BJ (cell line): Measurements from ENCODE around the gene PNMA8A. TPM values are rescaled to one million over a fixed set of nuclear protein-coding genes. Genes with fewer than 3 reads are reported as not detected.

Source experiments
- CTCF ChIA-PET: fragments of 350-600 bp; formaldehyde crosslinking; extraction: SDS; loops from one replicate; lab custom pipeline; 2021; ENCODE audit warnings: antibody characterized with exemption, inconsistent platforms; lab: Yijun Ruan, JAX
- POLR2A ChIA-PET: fragments of 300-600 bp; sonication (Branson Sonifier 250); formaldehyde crosslinking; extraction: SDS; loops from one replicate; lab custom pipeline; 2021; ENCODE audit warnings: antibody characterized with exemption; lab: Charles Lee
- DNase-seq: peaks from one replicate; pipeline ENCODE4 v3.0.0-alpha.2; 2011; ENCODE audit warnings: low read depth
- H3K27me3 ChIP-seq: 2 replicates; pipeline ENCODE4 v1.6.0; 2011; ENCODE audit warnings: low read length; ENCODE audit not compliant: control insufficient read depth, insufficient read depth
- H3K36me3 ChIP-seq: 2 replicates; pipeline ENCODE4 v1.5.1; 2011; ENCODE audit warnings: low read length; ENCODE audit not compliant: control insufficient read depth, insufficient read depth
- H3K4me3 ChIP-seq: 2 replicates; pipeline ENCODE4 v1.5.1; 2011; ENCODE audit warnings: low read depth, mild to moderate bottlenecking, control low read depth, low read length
- polyA plus RNA-seq: library from polyadenylated mRNA; depleted of rRNA; stranded (reverse); fragments of >200 nt; gene quantifications from 2 replicates; pipeline ENCODE4 v1.2.3, GENCODE V29; 2011
- TF ChIP-seq, protein P1 (sequence below): IDR thresholded peaks from 2 replicates; pipeline ENCODE4 v1.5.1; 2011; ENCODE audit warnings: low read depth, mild to moderate bottlenecking, control low read depth, inconsistent platforms, low read length, moderate library complexity; ENCODE audit not compliant: insufficient read depth

Gene PNMA8A
- polyA plus RNA-seq, 1 experiment = 0.74 TPM

DNA sequence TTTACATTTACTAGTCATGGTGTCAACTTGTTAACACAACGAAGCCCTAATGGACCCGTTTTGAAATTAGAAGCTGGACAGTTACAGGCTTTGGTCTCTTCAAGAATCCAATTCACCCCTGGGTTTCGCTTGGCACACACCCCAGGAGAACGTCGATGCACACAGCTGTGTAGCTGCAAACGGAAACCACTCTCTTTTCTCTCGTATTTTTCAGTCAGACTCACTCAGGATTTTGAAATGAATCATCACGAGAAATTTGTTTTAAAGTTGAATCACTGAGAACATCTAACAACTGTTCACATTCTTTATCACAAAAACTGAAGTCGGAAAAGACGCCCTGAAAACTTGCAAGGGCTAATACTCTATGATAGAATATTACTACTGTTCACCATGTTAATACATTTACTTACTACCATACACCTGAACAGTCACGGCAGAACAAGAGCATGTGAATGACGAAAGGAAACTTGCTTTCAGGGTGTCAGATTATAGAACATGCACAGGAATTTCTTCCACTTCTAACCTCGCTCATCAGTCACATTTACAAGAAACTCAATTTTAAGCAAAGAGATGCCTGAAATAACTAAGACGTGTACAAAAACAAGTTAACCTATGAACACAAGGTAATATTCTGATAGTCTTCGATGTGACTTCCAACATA is 4.7 kb downstream of the PNMA8A start:
- no peaks in the 10 kb centered on the region for H3K36me3 ChIP-seq
- ChIA-PET CTCF (interaction anchor here (1.2 to 1.3 kb wide), 3 partner anchors 21 to 71 kb away, joined by 3 to 4 read pairs (median 3); no protein-coding TSS in a partner anchor), POLR2A (interaction anchor here (0.8 kb wide), 1 partner anchor 179 kb away, joined by 11 read pairs; no protein-coding TSS in a partner anchor)
- H3K27me3 ChIP-seq = no peaks in the 10 kb centered on the region
- no peak overlapping the region for H3K4me3 ChIP-seq
- DNase-seq = peak; percentile 62
- TF ChIP-seq, protein P1, sequence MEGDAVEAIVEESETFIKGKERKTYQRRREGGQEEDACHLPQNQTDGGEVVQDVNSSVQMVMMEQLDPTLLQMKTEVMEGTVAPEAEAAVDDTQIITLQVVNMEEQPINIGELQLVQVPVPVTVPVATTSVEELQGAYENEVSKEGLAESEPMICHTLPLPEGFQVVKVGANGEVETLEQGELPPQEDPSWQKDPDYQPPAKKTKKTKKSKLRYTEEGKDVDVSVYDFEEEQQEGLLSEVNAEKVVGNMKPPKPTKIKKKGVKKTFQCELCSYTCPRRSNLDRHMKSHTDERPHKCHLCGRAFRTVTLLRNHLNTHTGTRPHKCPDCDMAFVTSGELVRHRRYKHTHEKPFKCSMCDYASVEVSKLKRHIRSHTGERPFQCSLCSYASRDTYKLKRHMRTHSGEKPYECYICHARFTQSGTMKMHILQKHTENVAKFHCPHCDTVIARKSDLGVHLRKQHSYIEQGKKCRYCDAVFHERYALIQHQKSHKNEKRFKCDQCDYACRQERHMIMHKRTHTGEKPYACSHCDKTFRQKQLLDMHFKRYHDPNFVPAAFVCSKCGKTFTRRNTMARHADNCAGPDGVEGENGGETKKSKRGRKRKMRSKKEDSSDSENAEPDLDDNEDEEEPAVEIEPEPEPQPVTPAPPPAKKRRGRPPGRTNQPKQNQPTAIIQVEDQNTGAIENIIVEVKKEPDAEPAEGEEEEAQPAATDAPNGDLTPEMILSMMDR = no peak

DNA sequence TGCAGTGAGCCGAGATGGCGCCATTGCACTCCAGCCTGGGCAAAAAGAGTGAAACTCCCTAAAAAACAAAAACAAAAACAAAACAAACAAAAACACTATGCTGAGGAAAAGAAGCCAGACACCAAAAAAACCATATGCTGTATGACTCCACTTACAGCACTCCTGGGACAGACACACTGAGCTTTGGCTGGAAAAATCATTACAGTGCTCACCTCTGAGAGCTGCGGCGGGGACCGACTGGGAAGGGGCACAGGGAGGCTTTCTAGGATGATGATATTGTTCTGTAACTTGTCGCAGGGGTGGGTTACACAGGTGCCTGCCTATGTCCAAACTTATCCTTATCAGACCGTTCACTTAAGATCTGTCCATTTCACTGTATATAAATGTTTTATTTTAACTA is 7.8 kb downstream of the PNMA8A start:
- H3K4me3 ChIP-seq = no peak overlapping the region
- no peaks in the 10 kb centered on the region for H3K36me3 ChIP-seq
- TF ChIP-seq, protein P1 = no peak
- ChIA-PET POLR2A (no interaction called here), CTCF (interaction anchor here (1.1 kb wide), 1 partner anchor 16 kb away, joined by 4 read pairs; no protein-coding TSS in a partner anchor)
- no peak for DNase-seq
- H3K27me3 ChIP-seq = no peaks in the 10 kb centered on the region

DNA sequence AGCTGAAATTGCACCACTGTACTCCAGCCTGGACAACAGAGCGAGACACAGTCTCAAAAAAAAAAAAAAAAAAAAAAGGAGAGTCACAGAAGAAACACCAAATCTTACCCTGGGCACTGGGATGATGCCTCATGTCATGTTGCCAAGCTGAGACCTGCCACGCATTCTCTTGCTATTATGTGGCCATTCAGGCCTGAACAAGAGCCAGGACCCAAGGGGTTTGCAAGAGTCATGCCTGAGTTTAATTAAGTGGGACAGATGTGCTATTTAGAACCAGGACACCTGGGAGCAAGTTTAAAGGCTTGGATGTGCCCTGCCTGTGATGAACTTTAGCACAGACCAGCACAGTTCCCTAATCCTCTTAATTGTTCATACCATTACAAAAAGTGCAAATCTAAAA is 9.8 kb downstream of the PNMA8A start:
- DNase-seq = no peak
- ChIA-PET CTCF (no interaction called here), POLR2A (no interaction called here)
- no peak overlapping the region for H3K4me3 ChIP-seq
- H3K27me3 ChIP-seq = no peaks in the 10 kb centered on the region
- TF ChIP-seq, protein P1 = no peak
- no peaks in the 10 kb centered on the region for H3K36me3 ChIP-seq

DNA sequence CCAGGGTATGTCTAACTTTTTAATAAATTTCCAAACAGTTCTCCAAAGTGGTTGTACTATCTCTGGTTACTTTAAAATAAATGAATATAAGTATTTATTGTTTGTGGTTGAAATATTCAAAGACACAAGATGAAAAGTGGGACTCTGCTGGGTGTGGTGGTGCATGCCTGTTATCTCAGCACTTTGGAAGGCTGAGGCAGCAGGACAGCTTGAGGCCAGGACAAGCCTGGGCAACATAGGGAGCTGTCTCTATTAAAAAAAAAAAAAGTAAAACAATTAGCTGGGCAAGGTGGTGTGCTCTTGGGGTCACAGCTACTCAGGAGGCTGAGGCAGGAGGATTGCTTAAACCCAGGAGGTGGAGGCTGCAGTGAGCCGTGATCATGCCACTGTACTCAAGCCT is 10.4 kb downstream of the PNMA8A start:
- Histone ChIP-seq H3K36me3 (no peaks in the 10 kb centered on the region), H3K4me3 (no peak overlapping the region), H3K27me3 (no peaks in the 10 kb centered on the region)
- TF ChIP-seq, protein P1 = no peak
- CTCF ChIA-PET = no interaction called here
- POLR2A ChIA-PET = no interaction called here
- DNase-seq = no peak

DNA sequence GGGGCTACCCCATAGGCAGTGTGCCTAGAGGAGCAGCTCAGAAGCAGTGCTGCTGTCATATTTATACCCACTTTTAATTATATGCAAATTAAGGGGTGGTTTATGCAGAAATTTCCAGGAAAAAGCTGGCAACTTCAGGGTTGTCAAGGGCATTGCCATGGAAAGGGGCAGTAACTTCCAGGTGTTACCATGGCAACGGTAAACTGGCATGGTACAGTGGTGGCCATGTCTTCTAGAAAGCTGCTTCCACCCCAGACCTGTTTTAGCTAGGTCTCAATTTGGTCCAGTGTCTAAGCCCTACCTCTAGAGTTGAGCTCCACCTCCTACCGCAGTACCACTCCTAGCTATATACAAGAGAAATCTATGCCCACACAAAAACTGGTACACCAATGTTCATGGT is 11.3 kb downstream of the PNMA8A start:
- Histone ChIP-seq H3K27me3 (no peaks in the 10 kb centered on the region), H3K4me3 (no peak overlapping the region), H3K36me3 (no peaks in the 10 kb centered on the region)
- CTCF ChIA-PET = interaction anchor here (0.6 kb wide), 1 partner anchor 24 kb away, joined by 3 read pairs; no protein-coding TSS in a partner anchor
- POLR2A ChIA-PET = no interaction called here
- TF ChIP-seq, protein P1 = no peak
- no peak for DNase-seq
